ENCODE results near the gene AGK. TPM values are rescaled to one million over a fixed set of nuclear protein-coding genes. Genes with fewer than 3 reads are reported as not detected.

Gene AGK
- total and polyA plus RNA-seq, 2 of the 8 experiments (the other 6 are each of a cell fraction or from before 2014, with no cell fraction given), result 25.8 to 34.0 TPM

DNA sequence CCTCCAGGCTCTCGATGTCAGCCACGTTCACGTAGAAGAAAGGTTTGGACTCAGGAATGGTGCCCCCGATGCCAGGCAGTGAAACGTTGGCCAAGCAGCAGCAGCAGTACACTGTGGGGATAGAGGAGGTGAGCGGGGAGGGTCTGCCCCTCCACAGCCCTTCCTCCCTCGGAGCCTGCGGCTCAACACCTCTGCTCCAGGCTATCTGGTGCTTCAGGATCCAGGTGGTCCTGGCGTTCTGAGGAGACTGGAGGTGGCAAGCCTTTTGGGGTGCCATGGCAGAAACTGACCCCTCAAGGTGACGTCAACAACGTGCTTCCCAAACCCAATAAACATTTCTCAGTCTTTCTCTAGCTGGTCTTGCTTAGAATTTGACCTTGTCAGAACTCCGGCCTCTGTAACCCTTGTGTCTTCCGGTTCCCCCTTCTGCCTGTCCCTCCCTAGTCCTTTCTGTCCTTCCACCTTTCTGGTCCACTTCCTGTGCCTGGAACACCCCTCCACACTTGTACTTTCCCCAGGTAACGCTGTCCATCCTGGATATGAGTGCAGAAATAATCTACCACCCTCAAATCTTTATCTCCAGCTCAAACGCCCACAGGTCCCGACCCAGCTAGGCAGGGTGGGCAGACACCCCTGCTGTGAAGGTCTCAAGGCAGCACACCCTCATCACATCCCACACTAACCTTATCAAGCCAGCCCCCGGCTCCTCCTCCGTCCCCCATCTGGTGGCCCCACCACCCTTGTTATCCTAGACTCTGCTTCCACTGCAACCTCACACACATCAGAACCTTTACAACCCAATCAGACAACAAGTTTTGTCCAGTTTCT lies 114.2 kb downstream of the AGK start (continued):
- TF ChIP-seq CBX5 (IDR thresholded peaks at IDR 0.05; ENCODE audit: low read depth, low read length), result no peak
